ENCODE measurements around the gene TCF12.

DNA sequence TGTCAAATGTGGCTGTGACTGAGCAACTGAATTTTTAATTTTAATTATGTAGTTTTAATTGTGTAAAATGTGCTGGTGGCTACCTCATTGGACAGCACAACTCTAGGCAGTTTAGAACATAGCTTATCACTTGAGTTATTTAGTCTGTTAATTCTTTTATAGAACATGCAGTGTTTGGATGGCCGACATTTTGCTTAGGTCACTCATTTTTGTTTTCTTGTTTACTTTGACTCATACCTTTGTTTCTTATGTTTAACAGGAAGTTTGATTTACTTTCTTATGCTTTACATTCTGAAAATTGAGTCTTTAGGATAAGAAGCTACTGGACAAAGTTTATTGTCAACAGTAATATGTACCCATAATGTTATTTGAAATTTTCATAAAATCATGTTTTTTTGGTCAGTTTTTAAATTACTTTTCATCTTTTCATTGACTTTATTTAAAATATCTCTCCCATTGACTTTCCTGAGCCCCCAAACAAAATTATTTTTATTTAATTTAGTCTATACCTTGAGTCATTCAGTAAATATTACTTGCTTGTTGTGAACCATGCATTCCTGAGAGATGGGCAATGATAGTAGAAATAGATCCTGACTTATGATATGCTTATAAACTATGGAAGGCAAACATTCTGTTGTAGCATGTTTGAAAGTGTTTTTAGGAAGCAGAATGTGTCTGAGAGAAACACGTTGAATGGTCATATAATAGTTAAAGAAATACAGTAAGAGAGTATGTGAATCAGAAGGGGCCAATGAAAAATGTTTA lies 60.6 kb downstream of the TCF12 start:
- TF ChIP-seq, protein P1, sequence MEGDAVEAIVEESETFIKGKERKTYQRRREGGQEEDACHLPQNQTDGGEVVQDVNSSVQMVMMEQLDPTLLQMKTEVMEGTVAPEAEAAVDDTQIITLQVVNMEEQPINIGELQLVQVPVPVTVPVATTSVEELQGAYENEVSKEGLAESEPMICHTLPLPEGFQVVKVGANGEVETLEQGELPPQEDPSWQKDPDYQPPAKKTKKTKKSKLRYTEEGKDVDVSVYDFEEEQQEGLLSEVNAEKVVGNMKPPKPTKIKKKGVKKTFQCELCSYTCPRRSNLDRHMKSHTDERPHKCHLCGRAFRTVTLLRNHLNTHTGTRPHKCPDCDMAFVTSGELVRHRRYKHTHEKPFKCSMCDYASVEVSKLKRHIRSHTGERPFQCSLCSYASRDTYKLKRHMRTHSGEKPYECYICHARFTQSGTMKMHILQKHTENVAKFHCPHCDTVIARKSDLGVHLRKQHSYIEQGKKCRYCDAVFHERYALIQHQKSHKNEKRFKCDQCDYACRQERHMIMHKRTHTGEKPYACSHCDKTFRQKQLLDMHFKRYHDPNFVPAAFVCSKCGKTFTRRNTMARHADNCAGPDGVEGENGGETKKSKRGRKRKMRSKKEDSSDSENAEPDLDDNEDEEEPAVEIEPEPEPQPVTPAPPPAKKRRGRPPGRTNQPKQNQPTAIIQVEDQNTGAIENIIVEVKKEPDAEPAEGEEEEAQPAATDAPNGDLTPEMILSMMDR (IDR thresholded peaks at IDR 0.05): no peak
- TF ChIP-seq EZH2 (IDR thresholded peaks at IDR 0.05): no peak
- no peak for TF ChIP-seq EZH2phosphoT487 (IDR thresholded peaks at IDR 0.05)
